ENCODE results near the gene MDFI. TPM values are rescaled to one million over a fixed set of nuclear protein-coding genes. Genes with fewer than 3 reads are reported as not detected.
A peak's percentile ranks its signal among the peaks of the same experiment; 100 is the strongest.

Gene MDFI
- polyA plus RNA-seq, 1 experiment = 0.19 TPM

- no peak overlapping the region for H3K4me3 ChIP-seq (ENCODE audit: low read depth, low read length)
- TF ChIP-seq, protein P1, sequence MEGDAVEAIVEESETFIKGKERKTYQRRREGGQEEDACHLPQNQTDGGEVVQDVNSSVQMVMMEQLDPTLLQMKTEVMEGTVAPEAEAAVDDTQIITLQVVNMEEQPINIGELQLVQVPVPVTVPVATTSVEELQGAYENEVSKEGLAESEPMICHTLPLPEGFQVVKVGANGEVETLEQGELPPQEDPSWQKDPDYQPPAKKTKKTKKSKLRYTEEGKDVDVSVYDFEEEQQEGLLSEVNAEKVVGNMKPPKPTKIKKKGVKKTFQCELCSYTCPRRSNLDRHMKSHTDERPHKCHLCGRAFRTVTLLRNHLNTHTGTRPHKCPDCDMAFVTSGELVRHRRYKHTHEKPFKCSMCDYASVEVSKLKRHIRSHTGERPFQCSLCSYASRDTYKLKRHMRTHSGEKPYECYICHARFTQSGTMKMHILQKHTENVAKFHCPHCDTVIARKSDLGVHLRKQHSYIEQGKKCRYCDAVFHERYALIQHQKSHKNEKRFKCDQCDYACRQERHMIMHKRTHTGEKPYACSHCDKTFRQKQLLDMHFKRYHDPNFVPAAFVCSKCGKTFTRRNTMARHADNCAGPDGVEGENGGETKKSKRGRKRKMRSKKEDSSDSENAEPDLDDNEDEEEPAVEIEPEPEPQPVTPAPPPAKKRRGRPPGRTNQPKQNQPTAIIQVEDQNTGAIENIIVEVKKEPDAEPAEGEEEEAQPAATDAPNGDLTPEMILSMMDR (IDR thresholded peaks at IDR 0.05; ENCODE audit: low read depth, low read length) = peak; percentile 93
- DNase-seq (ENCODE audit: low read depth, low spot score) = peak; percentile 27
- ChIA-PET POLR2A (no interaction called here), CTCF (interaction anchor here (0.6 to 14.3 kb wide), 13 partner anchors 8 to 221 kb away, joined by 3 to 195 read pairs (median 5); no protein-coding TSS in a partner anchor)
- no peaks in the 10 kb centered on the region for H3K27me3 ChIP-seq (ENCODE audit: control insufficient read depth, insufficient read depth, low read length)
- H3K27ac ChIP-seq (ENCODE audit: low read depth, low read length) = no peak overlapping the region
- no peaks in the 10 kb centered on the region for H3K9me3 ChIP-seq (ENCODE audit: control insufficient read depth, insufficient read depth, low read length)
Measured at GRCh38 chr6:41591859-41592502, 46.3 kb upstream of the MDFI start.

DNA sequence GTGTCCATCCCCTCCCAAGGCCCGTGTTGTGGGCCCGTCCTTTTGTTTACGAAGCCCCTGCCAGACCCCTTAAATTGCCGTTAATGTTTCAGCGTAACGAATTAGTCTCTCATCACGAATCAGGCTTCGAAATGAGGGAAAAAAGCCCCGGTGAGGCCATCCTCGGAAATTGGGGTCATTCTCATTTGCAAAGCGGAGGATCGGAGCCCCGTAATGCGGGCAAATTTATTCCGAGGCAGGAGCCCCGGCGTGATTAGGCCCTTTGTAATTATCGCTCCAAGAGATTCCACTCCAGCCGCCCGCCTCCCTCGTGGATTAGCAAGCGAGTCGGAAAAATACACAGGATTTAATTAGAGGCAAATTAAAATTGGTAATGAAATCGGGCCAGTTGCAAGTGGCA, 44.9 kb upstream of the MDFI start:
- CTCF ChIA-PET = interaction anchor here (1.6 to 14.3 kb wide), 4 partner anchors 10 to 222 kb away, joined by 4 to 195 read pairs (median 32); no protein-coding TSS in a partner anchor
- POLR2A ChIA-PET = no interaction called here
- Histone ChIP-seq H3K27me3 (ENCODE audit: control insufficient read depth, insufficient read depth, low read length) (no peaks in the 10 kb centered on the region), H3K9me3 (ENCODE audit: control insufficient read depth, insufficient read depth, low read length) (no peaks in the 10 kb centered on the region), H3K4me3 (ENCODE audit: low read depth, low read length) (no peak overlapping the region), H3K27ac (ENCODE audit: low read depth, low read length) (no peak overlapping the region)
- TF ChIP-seq, protein P1 (IDR thresholded peaks at IDR 0.05; ENCODE audit: low read depth, low read length) = no peak
- no peak for DNase-seq (ENCODE audit: low read depth, low spot score)

DNA sequence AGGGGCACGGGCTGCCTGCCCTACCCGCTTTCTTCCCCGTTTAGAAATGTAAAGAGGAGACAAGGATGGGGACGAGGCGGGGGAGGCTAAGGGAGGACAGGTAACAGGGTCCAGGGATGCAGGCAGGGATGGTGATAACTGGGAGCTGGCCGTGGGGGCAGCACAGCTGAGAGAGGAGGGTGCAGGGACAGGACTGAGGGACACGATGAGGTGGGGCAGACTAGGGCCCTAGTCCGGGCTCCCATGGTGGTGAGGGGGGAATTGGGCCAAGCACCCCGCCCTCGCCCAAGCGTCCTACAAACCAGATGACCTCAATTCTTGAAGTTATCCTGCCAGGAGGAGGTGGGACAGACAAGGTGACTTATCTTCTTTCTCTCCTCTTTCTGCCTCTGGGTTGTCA, 44.4 kb upstream of the MDFI start:
- H3K4me3 ChIP-seq (ENCODE audit: low read depth, low read length) = no peak overlapping the region
- no peaks in the 10 kb centered on the region for H3K9me3 ChIP-seq (ENCODE audit: control insufficient read depth, insufficient read depth, low read length)
- no peak for DNase-seq (ENCODE audit: low read depth, low spot score)
- no peaks in the 10 kb centered on the region for H3K27me3 ChIP-seq (ENCODE audit: control insufficient read depth, insufficient read depth, low read length)
- ChIA-PET POLR2A (no interaction called here), CTCF (interaction anchor here (1.0 to 14.3 kb wide), 6 partner anchors 9 to 223 kb away, joined by 4 to 195 read pairs (median 13); no protein-coding TSS in a partner anchor)
- TF ChIP-seq, protein P1 (IDR thresholded peaks at IDR 0.05; ENCODE audit: low read depth, low read length) = no peak
- H3K27ac ChIP-seq (ENCODE audit: low read depth, low read length) = no peak overlapping the region

GRCh38 chr6:41594326-41594725, 43.9 kb upstream of the MDFI start:
- Histone ChIP-seq H3K9me3 (ENCODE audit: control insufficient read depth, insufficient read depth, low read length) (no peaks in the 10 kb centered on the region), H3K27ac (ENCODE audit: low read depth, low read length) (no peak overlapping the region), H3K27me3 (ENCODE audit: control insufficient read depth, insufficient read depth, low read length) (no peaks in the 10 kb centered on the region), H3K4me3 (ENCODE audit: low read depth, low read length) (no peak overlapping the region)
- DNase-seq (ENCODE audit: low read depth, low spot score) = no peak
- TF ChIP-seq, protein P1 (IDR thresholded peaks at IDR 0.05; ENCODE audit: low read depth, low read length) = no peak
- ChIA-PET POLR2A (no interaction called here), CTCF (interaction anchor here (1.0 to 14.3 kb wide), 5 partner anchors 9 to 223 kb away, joined by 9 to 195 read pairs (median 17); no protein-coding TSS in a partner anchor)

- TF ChIP-seq, protein P1 (IDR thresholded peaks at IDR 0.05; ENCODE audit: low read depth, low read length) = no peak
- Histone ChIP-seq H3K27ac (ENCODE audit: low read depth, low read length) (no peak overlapping the region), H3K9me3 (ENCODE audit: control insufficient read depth, insufficient read depth, low read length) (no peaks in the 10 kb centered on the region), H3K27me3 (ENCODE audit: control insufficient read depth, insufficient read depth, low read length) (no peaks in the 10 kb centered on the region), H3K4me3 (ENCODE audit: low read depth, low read length) (no peak overlapping the region)
- DNase-seq (ENCODE audit: low read depth, low spot score) = no peak
- POLR2A ChIA-PET = interaction anchor here (0.6 kb wide), 1 partner anchor 87 kb away, joined by 6 read pairs; no protein-coding TSS in a partner anchor
- CTCF ChIA-PET = interaction anchor here (0.6 to 14.3 kb wide), 9 partner anchors 8 to 407 kb away, joined by 3 to 195 read pairs (median 9); no protein-coding TSS in a partner anchor
Measured at GRCh38 chr6:41594766-41595165, 43.5 kb upstream of the MDFI start.

Measured in AG04450 (cell line).